ENCODE data around the gene OR13H1. TPM values are rescaled to one million over a fixed set of nuclear protein-coding genes. Genes with fewer than 3 reads are reported as not detected.
A peak's percentile ranks its signal among the peaks of the same experiment; 100 is the strongest.

OR13H1 gene
- total and polyA plus RNA-seq, 9 of the 15 experiments (the other 6 are each of a cell fraction or from before 2014, with no cell fraction given), result not detected

GRCh38 chrX:131565909-131566308 is 22.0 kb downstream of the OR13H1 start (continued):
- peak in 1 of 2 experiments; percentile 63; a peak in 2 of 4 replicates for TF ChIP-seq FOXA3 (CRISPR knock-in tag; conservative IDR thresholded peaks at IDR 0.05 in 1 of 2, IDR thresholded peaks at IDR 0.05 in 1 of 2)
- TF ChIP-seq TRIM24 (IDR thresholded peaks at IDR 0.05), result peak in 1 of 2 experiments; percentile 32; a peak in 1 of 4 replicates
- peak; percentile 52; the same call in 1 of the 2 replicates for TF ChIP-seq HDAC2 (IDR thresholded peaks at IDR 0.05)
- peak; percentile 74 for TF ChIP-seq CXXC5 (CRISPR knock-in tag; IDR thresholded peaks at IDR 0.05)
- TF ChIP-seq ZC3H8 (IDR thresholded peaks at IDR 0.05), result no peak
- TF ChIP-seq NBN (IDR thresholded peaks at IDR 0.05; ENCODE audit: low read depth), result peak; percentile 51; the same call in 1 of the 2 replicates
- peak; percentile 81 for TF ChIP-seq NCOR1 (IDR thresholded peaks at IDR 0.05)
- peak in 1 of 2 experiments; percentile 76; a peak in 1 of 4 replicates for TF ChIP-seq RCOR1 (IDR thresholded peaks at IDR 0.05; ENCODE audit: borderline replicate concordance in 1 of 2, low read depth in 2 of 2, low read length in 2 of 2)
- TF ChIP-seq POLR2AphosphoS5 (IDR thresholded peaks at IDR 0.05; ENCODE audit: control insufficient read depth, insufficient read depth, low read depth, low read length), result peak; percentile 69
- TF ChIP-seq, protein P1, sequence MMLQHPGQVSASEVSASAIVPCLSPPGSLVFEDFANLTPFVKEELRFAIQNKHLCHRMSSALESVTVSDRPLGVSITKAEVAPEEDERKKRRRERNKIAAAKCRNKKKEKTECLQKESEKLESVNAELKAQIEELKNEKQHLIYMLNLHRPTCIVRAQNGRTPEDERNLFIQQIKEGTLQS (IDR thresholded peaks at IDR 0.05), result peak; percentile 84
- TF ChIP-seq, protein P1 (CRISPR knock-in tag; conservative IDR thresholded peaks at IDR 0.05), result no peak
- TF ChIP-seq CHAMP1 (IDR thresholded peaks at IDR 0.05), result peak; percentile 39; the same call in 1 of the 2 replicates
- peak; percentile 85 for TF ChIP-seq PML (IDR thresholded peaks at IDR 0.05; ENCODE audit: low read length)
- TF ChIP-seq ZMIZ1 (IDR thresholded peaks at IDR 0.05; ENCODE audit: low read depth in 2 of 2, low read length in 2 of 2), result peak in 1 of 2 experiments; percentile 74; a peak in 1 of 4 replicates
- TF ChIP-seq HES1 (IDR thresholded peaks at IDR 0.05; ENCODE audit: low read depth), result 0 out of 2 replicates have a peak, but pooled peaks have one; percentile 28
- peak; percentile 85 for TF ChIP-seq TCF3 (CRISPR knock-in tag; IDR thresholded peaks at IDR 0.05)
- TF ChIP-seq, protein P2, sequence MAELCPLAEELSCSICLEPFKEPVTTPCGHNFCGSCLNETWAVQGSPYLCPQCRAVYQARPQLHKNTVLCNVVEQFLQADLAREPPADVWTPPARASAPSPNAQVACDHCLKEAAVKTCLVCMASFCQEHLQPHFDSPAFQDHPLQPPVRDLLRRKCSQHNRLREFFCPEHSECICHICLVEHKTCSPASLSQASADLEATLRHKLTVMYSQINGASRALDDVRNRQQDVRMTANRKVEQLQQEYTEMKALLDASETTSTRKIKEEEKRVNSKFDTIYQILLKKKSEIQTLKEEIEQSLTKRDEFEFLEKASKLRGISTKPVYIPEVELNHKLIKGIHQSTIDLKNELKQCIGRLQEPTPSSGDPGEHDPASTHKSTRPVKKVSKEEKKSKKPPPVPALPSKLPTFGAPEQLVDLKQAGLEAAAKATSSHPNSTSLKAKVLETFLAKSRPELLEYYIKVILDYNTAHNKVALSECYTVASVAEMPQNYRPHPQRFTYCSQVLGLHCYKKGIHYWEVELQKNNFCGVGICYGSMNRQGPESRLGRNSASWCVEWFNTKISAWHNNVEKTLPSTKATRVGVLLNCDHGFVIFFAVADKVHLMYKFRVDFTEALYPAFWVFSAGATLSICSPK (IDR thresholded peaks at IDR 0.05; ENCODE audit: borderline replicate concordance), result no peak
- peak; percentile 95 for TF ChIP-seq TEAD4 (IDR thresholded peaks at IDR 0.05; ENCODE audit: low read length)
- no peak for TF ChIP-seq TEAD4 (CRISPR knock-in tag; IDR thresholded peaks at IDR 0.05; ENCODE audit: borderline replicate concordance)
- TF ChIP-seq ZNF436 (CRISPR knock-in tag; IDR thresholded peaks at IDR 0.05), result no peak
- peak; percentile 94 for TF ChIP-seq SMARCA4 (IDR thresholded peaks at IDR 0.05)

All from K562 (cell line).